ENCODE measurements around the gene MRPL24. TPM values are rescaled to one million over a fixed set of nuclear protein-coding genes. Genes with fewer than 3 reads are reported as not detected.
A peak's percentile ranks its signal among the peaks of the same experiment; 100 is the strongest.

MRPL24 gene
- total and polyA plus RNA-seq, 2 of the 8 experiments (the other 6 are each of a cell fraction or from before 2014, with no cell fraction given) = 29.7 to 35.2 TPM

DNA sequence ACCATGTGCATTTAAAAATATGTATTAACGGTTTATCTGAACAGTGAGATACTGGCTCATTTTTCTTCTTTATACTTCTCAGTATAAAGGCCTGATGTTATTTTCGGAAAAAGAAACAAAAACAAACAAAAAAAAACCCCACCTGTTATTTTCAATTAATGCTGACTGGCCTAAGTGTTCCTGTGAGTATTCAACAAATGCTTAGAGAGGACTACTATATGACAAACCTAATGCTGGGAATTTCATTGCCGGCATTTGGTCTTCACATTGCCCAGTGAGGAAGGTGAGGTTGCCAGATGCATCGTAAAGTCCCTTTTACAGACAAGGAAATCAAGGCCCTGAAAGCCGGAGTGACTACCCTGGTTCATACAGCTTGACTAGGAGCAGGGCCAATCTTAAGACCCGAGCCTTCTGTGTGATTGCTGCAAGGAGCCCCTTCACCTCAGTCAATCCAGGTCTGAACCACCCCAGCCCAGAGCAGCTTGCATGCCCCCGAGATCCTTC lies 599 bp downstream of the MRPL24 start:
- Histone ChIP-seq H2BK12ac (ENCODE audit: low read depth, low read length) (peak overlapping the region; percentile 40), H3K23me2 (ENCODE audit: low read depth, low read length) (peaks cover 2% of the 10 kb centered on the region; the same call in 1 of the 2 replicates), H3K4me1 (replicated peaks in 1 of 4; ENCODE audit: control insufficient read depth in 3 of 4, insufficient read depth in 4 of 4, low read length in 3 of 4) (peaks cover 0 to 9% (median 3%) of the 10 kb centered on the region in 4 experiments; a peak in 4 of 7 replicates), H3K56ac (replicated peaks; ENCODE audit: insufficient read length, low read depth, low read length) (no peak overlapping the region), H3K79me2 (ENCODE audit: control insufficient read depth in 1 of 2, insufficient read depth in 2 of 2, low read length in 2 of 2) (peaks cover 0 to 15% of the 10 kb centered on the region in 2 experiments; a peak in 2 of 4 replicates), H3K9ac (replicated peaks in 1 of 4; ENCODE audit: extremely low read depth in 1 of 4, low read depth in 3 of 4, low read length in 3 of 4) (peak overlapping the region; percentile 72 to 82 (median 78)), H3K4me2 (ENCODE audit: insufficient read depth in 1 of 2, low read depth in 2 of 2, low read length in 2 of 2) (peak overlapping the region; percentile 68 to 83), H2AFZ (ENCODE audit: low read length) (peak overlapping the region; percentile 39), H2BK5ac (ENCODE audit: low read depth, low read length) (peak overlapping the region; percentile 76; the same call in 1 of the 2 replicates), H4K8ac (ENCODE audit: extremely low read depth, insufficient read depth, low read length) (peak overlapping the region; percentile 12), H3K9me3 (ENCODE audit: insufficient read depth in 2 of 2, low read depth in 1 of 2, low read length in 1 of 2) (no peaks in the 10 kb centered on the region), H3K79me1 (ENCODE audit: low read depth, low read length) (0 out of 2 replicates have a peak, but pooled peaks cover 1% of the 10 kb centered on the region), H2BK120ac (replicated peaks; ENCODE audit: low read depth, low read length) (no peak overlapping the region), H2AK5ac (ENCODE audit: low read depth, low read length) (no peak overlapping the region), H4K20me1 (replicated peaks in 1 of 2; ENCODE audit: control insufficient read depth in 1 of 2, insufficient read depth in 2 of 2, low read length in 2 of 2) (no peaks in the 10 kb centered on the region), H4K91ac (replicated peaks; ENCODE audit: insufficient read length, low read length) (peak overlapping the region; percentile 30), H2BK15ac (ENCODE audit: low read length) (peak overlapping the region; percentile 48; the same call in 1 of the 2 replicates), H3K23ac (ENCODE audit: insufficient read length) (no peak overlapping the region), H3K18ac (ENCODE audit: extremely low read depth, low read length) (peak overlapping the region; percentile 4; the same call in 1 of the 2 replicates), H4K5ac (ENCODE audit: insufficient read length, low read depth, low read length) (peak overlapping the region; percentile 51), H3K4me3 (ENCODE audit: extremely low read depth in 1 of 4, insufficient read depth in 2 of 4, low read depth in 3 of 4, low read length in 4 of 4) (peak overlapping the region; percentile 55 to 95 (median 84)), H3K27ac (ENCODE audit: low read depth, low read length) (peak overlapping the region; percentile 72), H3K27me3 (replicated peaks in 1 of 4; ENCODE audit: control insufficient read depth in 3 of 4, extremely low read depth in 1 of 4, insufficient read depth in 3 of 4, low read length in 3 of 4) (no peaks in the 10 kb centered on the region), H3K14ac (ENCODE audit: insufficient read length) (no peak overlapping the region), H3K4ac (replicated peaks; ENCODE audit: insufficient read length, low read depth, low read length) (peak overlapping the region; percentile 6), H2BK20ac (ENCODE audit: low read length) (no peak overlapping the region), H3K36me3 (ENCODE audit: control insufficient read depth in 2 of 4, insufficient read depth in 4 of 4, low read length in 3 of 4) (peaks cover 10 to 42% (median 14%) of the 10 kb centered on the region in 4 experiments; a peak in 7 of 8 replicates)
- WGBS, 2 experiments (ENCODE audit: extremely low coverage in 1 of 2, insufficient coverage in 1 of 2, insufficient read length in 1 of 2, insufficient replicate concordance in 2 of 2, low coverage in 1 of 2, low lambda C conversion rate in 2 of 2, missing lambda C conversion rate in 1 of 2) = 42% methylated on average over 7 of the region's 7 CpGs; no CpG with 5 or more reads in 1 of the 2 experiments
- TF ChIP-seq RFX5 (IDR thresholded peaks at IDR 0.05; ENCODE audit: borderline replicate concordance, low read depth, low read length) (no peak), POLR2A (IDR thresholded peaks at IDR 0.05; ENCODE audit: control extremely low read depth in 1 of 2, low read depth in 2 of 2, low read length in 2 of 2) (peak; percentile 8 to 12; a peak in 2 of 3 replicates), TCF12 (IDR thresholded peaks at IDR 0.05; ENCODE audit: low read depth, low read length) (no peak)
- FAIRE-seq (no peak), DNase-seq (ENCODE audit: low read depth in 1 of 2, low spot score in 2 of 2) (no peak)
- POLR2A ChIA-PET (ENCODE audit: partially characterized antibody) = interaction anchor here (0.9 to 10.7 kb wide), 14 partner anchors 9 to 141 kb away, joined by 3 to 214 read pairs (median 6); partner anchors contain the start of genes CRABP2, HDGF, ISG20L2 and METTL25B
- CTCF ChIA-PET (ENCODE audit: partially characterized antibody) = interaction anchor here (0.6 to 6.6 kb wide), 5 partner anchors 13 to 121 kb away, joined by 4 to 76 read pairs (median 11); partner anchors contain the start of genes CRABP2, HAPLN2, ISG20L2 and METTL25B

Data from H1 (cell line).